Subcutaneous abdominal adipose tissue (tissue), 5 donors: ENCODE results near the gene MRM3.

Experiments
- H3K27ac ChIP-seq: one replicate; pipeline ENCODE4 v1.7.0; 2013; ENCODE audit warnings: low read depth, mild to moderate bottlenecking, inconsistent platforms, low read length, moderate library complexity
- H3K27me3 ChIP-seq, 5 donors: one replicate each; pipeline ENCODE4 v1.7.0; 2013; ENCODE audit warnings: low read length in 5 of 5, inconsistent platforms in 1 of 5; ENCODE audit not compliant: control insufficient read depth in 5 of 5, insufficient read depth in 4 of 5
- H3K36me3 ChIP-seq, 5 donors: one replicate each; pipeline ENCODE4 v1.7.0; 2013; ENCODE audit warnings: low read length in 5 of 5; ENCODE audit not compliant: control insufficient read depth in 5 of 5, insufficient read depth in 5 of 5
- H3K4me1 ChIP-seq, 5 donors: one replicate each; pipeline ENCODE4 v1.7.0; 2013; ENCODE audit warnings: low read length in 5 of 5, mild to moderate bottlenecking in 3 of 5, moderate library complexity in 1 of 5; ENCODE audit not compliant: control insufficient read depth in 5 of 5, insufficient read depth in 5 of 5
- H3K4me3 ChIP-seq, 5 donors: one replicate each; pipeline ENCODE4 v1.7.0; 2013; ENCODE audit warnings: low read length in 5 of 5, low read depth in 1 of 5
- H3K9ac ChIP-seq, 5 donors: one replicate each; pipeline ENCODE4 v1.7.0; 2013; ENCODE audit warnings: low read length in 5 of 5, mild to moderate bottlenecking in 4 of 5, moderate library complexity in 3 of 5
- H3K9me3 ChIP-seq, 5 donors: one replicate each; pipeline ENCODE4 v1.7.0; 2013; ENCODE audit warnings: low read length in 5 of 5; ENCODE audit not compliant: control insufficient read depth in 5 of 5
- donor health status: healthy.
- donor health status: healthy.
- donor health status: healthy.
- donor health status: healthy.
- donor health status: healthy.

MRM3 gene

GRCh38 chr17:794876-795275 is 12.7 kb downstream of the MRM3 start:
- Histone ChIP-seq H3K27ac (no peak overlapping the region), H3K27me3 (peaks cover 0 to 8% (median 0%) of the 10 kb centered on the region in 5 donors), H3K4me1 (peaks cover 4 to 37% (median 12%) of the 10 kb centered on the region in 5 donors), H3K4me3 (peak overlapping the region; percentile 33 to 61 (median 49)), H3K9me3 (no peaks in the 10 kb centered on the region), H3K36me3 (peaks cover 0 to 27% (median 22%) of the 10 kb centered on the region in 5 donors), H3K9ac (peak overlapping the region in 2 of 5 donors; percentile 6 to 63)

GRCh38 chr17:795276-795675 is 13.1 kb downstream of the MRM3 start:
- H3K4me1 ChIP-seq = peaks cover 6 to 37% (median 12%) of the 10 kb centered on the region in 5 donors
- peak overlapping the region in 2 of 5 donors; percentile 6 to 63 for H3K9ac ChIP-seq
- H3K9me3 ChIP-seq = no peaks in the 10 kb centered on the region
- peak overlapping the region; percentile 33 to 61 (median 49) for H3K4me3 ChIP-seq
- peaks cover 0 to 8% (median 0%) of the 10 kb centered on the region in 5 donors for H3K27me3 ChIP-seq
- H3K36me3 ChIP-seq = peaks cover 0 to 23% (median 18%) of the 10 kb centered on the region in 5 donors
- no peak overlapping the region for H3K27ac ChIP-seq

DNA sequence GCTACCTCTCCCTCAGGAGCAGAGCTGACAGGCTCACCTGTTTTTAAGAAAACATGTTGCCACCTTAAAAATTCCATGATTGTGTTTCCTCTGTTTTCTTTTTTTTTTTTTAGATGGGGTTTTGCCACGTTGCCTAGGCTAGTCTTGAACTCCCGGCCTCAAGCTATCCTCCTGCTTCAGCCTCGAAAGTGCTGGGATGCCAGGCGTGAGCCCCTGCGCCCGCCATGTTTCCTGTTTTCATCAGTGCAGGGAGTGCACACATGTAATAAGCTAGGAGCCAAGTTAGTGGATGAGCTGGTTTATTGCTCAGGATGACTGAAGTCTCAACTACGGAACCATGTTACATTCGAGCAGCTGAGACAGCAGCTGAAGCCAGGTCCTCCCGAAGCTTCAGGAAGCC is 13.6 kb downstream of the MRM3 start:
- H3K27me3 ChIP-seq = peaks cover 0 to 8% (median 0%) of the 10 kb centered on the region in 5 donors
- H3K9ac ChIP-seq = no peak overlapping the region
- H3K4me1 ChIP-seq = peaks cover 6 to 37% (median 12%) of the 10 kb centered on the region in 5 donors
- no peak overlapping the region for H3K4me3 ChIP-seq
- peaks cover 0 to 21% (median 18%) of the 10 kb centered on the region in 5 donors for H3K36me3 ChIP-seq
- no peak overlapping the region for H3K27ac ChIP-seq
- no peaks in the 10 kb centered on the region for H3K9me3 ChIP-seq

- H3K4me3 ChIP-seq = peak overlapping the region in 2 of 5 donors; percentile 0 to 11
- H3K27ac ChIP-seq = no peak overlapping the region
- H3K27me3 ChIP-seq = peaks cover 0 to 8% (median 0%) of the 10 kb centered on the region in 5 donors
- H3K4me1 ChIP-seq = peaks cover 6 to 37% (median 12%) of the 10 kb centered on the region in 5 donors
- peaks cover 0 to 15% (median 12%) of the 10 kb centered on the region in 5 donors for H3K36me3 ChIP-seq
- H3K9ac ChIP-seq = no peak overlapping the region
- H3K9me3 ChIP-seq = no peaks in the 10 kb centered on the region
Observed at GRCh38 chr17:796609-797008, 14.5 kb downstream of the MRM3 start.

GRCh38 chr17:797236-797840 is 15.2 kb downstream of the MRM3 start:
- Histone ChIP-seq H3K9me3 (no peaks in the 10 kb centered on the region), H3K4me1 (peaks cover 6 to 37% (median 12%) of the 10 kb centered on the region in 5 donors), H3K27ac (no peak overlapping the region), H3K9ac (no peak overlapping the region), H3K36me3 (peaks cover 0 to 8% (median 5%) of the 10 kb centered on the region in 5 donors), H3K4me3 (peak overlapping the region in 1 of 5 donors; percentile 16), H3K27me3 (peaks cover 0 to 8% (median 0%) of the 10 kb centered on the region in 5 donors)

DNA sequence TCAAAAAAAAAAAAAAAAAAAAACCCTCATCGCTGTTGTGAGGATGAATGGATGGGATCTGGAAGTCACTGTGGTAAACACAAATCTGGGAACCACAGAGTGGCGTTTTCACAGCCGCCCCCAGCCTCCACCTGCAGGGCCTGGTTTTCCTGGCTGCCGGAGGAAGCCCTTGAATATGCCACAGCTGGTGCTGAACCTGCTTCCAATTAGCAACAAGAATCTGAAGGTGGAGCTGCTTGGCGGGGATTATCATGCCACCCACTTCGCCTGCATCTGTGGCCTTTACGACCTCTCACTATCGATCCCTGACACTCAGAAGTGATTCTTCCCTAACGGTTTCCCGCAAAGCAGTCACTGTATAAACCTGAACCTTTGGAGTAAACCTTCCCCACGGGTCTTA is 16.1 kb downstream of the MRM3 start:
- Histone ChIP-seq H3K4me1 (peaks cover 6 to 37% (median 12%) of the 10 kb centered on the region in 5 donors), H3K36me3 (peaks cover 0 to 2% (median 0%) of the 10 kb centered on the region in 5 donors), H3K9ac (no peak overlapping the region), H3K27me3 (peaks cover 0 to 8% (median 0%) of the 10 kb centered on the region in 5 donors), H3K27ac (no peak overlapping the region), H3K9me3 (no peaks in the 10 kb centered on the region), H3K4me3 (no peak overlapping the region)

- Histone ChIP-seq H3K4me1 (peaks cover 6 to 37% (median 12%) of the 10 kb centered on the region in 5 donors), H3K9ac (no peak overlapping the region), H3K27ac (no peak overlapping the region), H3K27me3 (peaks cover 0 to 8% (median 0%) of the 10 kb centered on the region in 5 donors), H3K4me3 (no peak overlapping the region), H3K36me3 (peaks cover 0 to 7% (median 0%) of the 10 kb centered on the region in 5 donors), H3K9me3 (no peaks in the 10 kb centered on the region)
Observed at GRCh38 chr17:799261-799660, 17.1 kb downstream of the MRM3 start.

DNA sequence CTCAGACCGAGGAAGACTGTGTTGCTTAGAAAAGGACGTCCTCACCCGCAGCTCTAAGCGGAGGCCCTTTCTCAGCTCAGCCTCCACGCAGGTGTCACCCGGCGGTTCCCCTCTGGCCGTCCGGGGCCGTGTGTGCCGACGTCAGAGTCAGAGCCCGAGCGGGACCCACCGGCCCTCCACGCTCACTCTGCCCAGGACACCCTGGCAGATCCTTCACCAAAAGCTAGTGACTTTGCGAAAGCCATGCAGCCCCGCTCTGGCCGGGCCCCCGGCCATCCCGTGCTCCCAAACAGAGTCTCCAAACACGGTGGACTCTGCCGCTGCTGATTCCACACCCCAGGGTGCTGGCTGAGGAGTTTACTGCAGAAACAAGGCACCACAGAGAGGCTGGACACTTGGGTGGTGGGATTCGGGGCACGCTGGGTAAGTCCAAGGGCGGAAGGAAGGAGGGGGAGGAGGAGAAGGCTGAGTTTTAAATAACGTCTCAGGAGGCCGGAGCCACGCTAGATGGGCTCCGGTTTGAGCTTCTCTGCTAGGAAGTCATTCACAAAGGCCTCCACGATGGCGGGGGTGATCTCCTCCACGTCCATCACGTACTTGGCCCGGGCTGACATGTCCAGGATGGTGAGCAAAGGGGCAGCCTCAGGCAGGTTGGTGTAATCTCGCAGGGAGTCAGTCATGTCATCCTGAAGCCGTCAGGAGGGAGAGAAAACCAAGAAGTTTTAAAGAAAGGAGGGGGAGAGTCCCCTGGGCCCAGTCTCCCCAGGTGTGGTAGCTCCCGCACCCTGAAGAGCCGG is 18.5 kb downstream of the MRM3 start:
- H3K27me3 ChIP-seq = peaks cover 0 to 8% (median 0%) of the 10 kb centered on the region in 5 donors
- no peak overlapping the region for H3K4me3 ChIP-seq
- H3K9ac ChIP-seq = no peak overlapping the region
- H3K27ac ChIP-seq = no peak overlapping the region
- H3K9me3 ChIP-seq = no peaks in the 10 kb centered on the region
- H3K36me3 ChIP-seq = peaks cover 0 to 7% (median 0%) of the 10 kb centered on the region in 5 donors
- H3K4me1 ChIP-seq = peaks cover 0 to 23% (median 2%) of the 10 kb centered on the region in 5 donors

DNA sequence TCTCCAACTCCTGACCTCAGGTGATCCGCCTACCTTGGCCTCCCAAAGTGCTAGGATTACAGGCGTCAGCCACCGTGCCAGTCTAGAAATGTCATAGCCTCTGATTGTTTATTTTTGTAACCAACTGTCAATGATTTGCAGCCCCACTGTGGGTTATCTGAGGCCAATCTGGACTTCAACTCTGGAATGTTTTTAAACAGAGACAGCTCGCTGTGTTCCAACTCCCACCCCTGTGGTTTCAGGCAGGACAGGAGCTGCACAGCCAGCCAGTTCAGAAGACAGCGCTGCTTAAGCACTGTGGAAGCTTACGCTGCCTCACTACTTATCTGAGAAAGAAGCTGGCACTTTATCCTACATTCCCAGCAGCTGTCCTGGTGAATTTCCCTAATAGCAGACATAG is 19.5 kb downstream of the MRM3 start:
- H3K9me3 ChIP-seq = no peaks in the 10 kb centered on the region
- peaks cover 0 to 16% (median 2%) of the 10 kb centered on the region in 5 donors for H3K4me1 ChIP-seq
- no peak overlapping the region for H3K27ac ChIP-seq
- H3K27me3 ChIP-seq = peaks cover 0 to 8% (median 0%) of the 10 kb centered on the region in 5 donors
- no peak overlapping the region for H3K9ac ChIP-seq
- H3K4me3 ChIP-seq = no peak overlapping the region
- H3K36me3 ChIP-seq = peaks cover 0 to 7% (median 0%) of the 10 kb centered on the region in 5 donors

- Histone ChIP-seq H3K4me3 (no peak overlapping the region), H3K27ac (no peak overlapping the region), H3K27me3 (peaks cover 0 to 4% (median 0%) of the 10 kb centered on the region in 5 donors), H3K36me3 (peaks cover 0 to 7% (median 0%) of the 10 kb centered on the region in 5 donors), H3K9me3 (no peaks in the 10 kb centered on the region), H3K9ac (no peak overlapping the region), H3K4me1 (peaks cover 0 to 8% (median 2%) of the 10 kb centered on the region in 5 donors)
Observed at GRCh38 chr17:802481-802880, 20.3 kb downstream of the MRM3 start.
